ENCODE data around the gene MACROH2A2. TPM values are rescaled to one million over a fixed set of nuclear protein-coding genes. Genes with fewer than 3 reads are reported as not detected.
"Not testable (repeated sequence)": the region's sequence is repeated elsewhere in the genome, so short reads cannot be mapped to it uniquely, and the experiment has no call there.

MACROH2A2 gene
- total RNA-seq, 1 donor from 2014 or later: not detected

GRCh38 chr10:70067586-70067985 is 14.9 kb downstream of the MACROH2A2 start:
- no peak for DNase-seq (ENCODE audit: low read depth in 2 of 2)

- no peak for DNase-seq (ENCODE audit: low read depth in 2 of 2)
Measured at GRCh38 chr10:70068925-70069324, 16.3 kb downstream of the MACROH2A2 start.

GRCh38 chr10:70069346-70069745 is 16.7 kb downstream of the MACROH2A2 start:
- no peak for DNase-seq (ENCODE audit: low read depth in 2 of 2)

- no peak for DNase-seq (ENCODE audit: low read depth in 2 of 2)
Measured at GRCh38 chr10:70070834-70071233, 18.2 kb downstream of the MACROH2A2 start.

- no peak for DNase-seq (ENCODE audit: low read depth in 2 of 2)
Measured at GRCh38 chr10:70074165-70074564, 21.5 kb downstream of the MACROH2A2 start.

GRCh38 chr10:70074971-70075370 is 22.3 kb downstream of the MACROH2A2 start:
- no peak for DNase-seq (ENCODE audit: low read depth in 2 of 2)

GRCh38 chr10:70078329-70078728 is 25.7 kb downstream of the MACROH2A2 start:
- DNase-seq (ENCODE audit: low read depth in 2 of 2): no peak

GRCh38 chr10:70078937-70079336 is 26.3 kb downstream of the MACROH2A2 start:
- no peak for DNase-seq (ENCODE audit: low read depth in 2 of 2)

GRCh38 chr10:70080789-70081188 is 28.1 kb downstream of the MACROH2A2 start:
- DNase-seq (ENCODE audit: low read depth in 2 of 2): not testable (repeated sequence)

GRCh38 chr10:70084189-70084588 is 31.5 kb downstream of the MACROH2A2 start:
- no peak for DNase-seq (ENCODE audit: low read depth in 2 of 2)

GRCh38 chr10:70085975-70086613 is 33.4 kb downstream of the MACROH2A2 start:
- no peak for DNase-seq (ENCODE audit: low read depth in 2 of 2)

- no peak for DNase-seq (ENCODE audit: low read depth in 2 of 2)
Measured at GRCh38 chr10:70087616-70088307, 35.1 kb downstream of the MACROH2A2 start.

- DNase-seq (ENCODE audit: low read depth in 2 of 2): no peak
Measured at GRCh38 chr10:70088308-70088698, 35.7 kb downstream of the MACROH2A2 start.

- no peak for DNase-seq (ENCODE audit: low read depth in 2 of 2)
Measured at GRCh38 chr10:70090013-70090412, 37.4 kb downstream of the MACROH2A2 start.

GRCh38 chr10:70090951-70091350 is 38.3 kb downstream of the MACROH2A2 start:
- no peak for DNase-seq (ENCODE audit: low read depth in 2 of 2)

- no peak for DNase-seq (ENCODE audit: low read depth in 2 of 2)
Measured at GRCh38 chr10:70092389-70092718, 39.7 kb downstream of the MACROH2A2 start.

GRCh38 chr10:70093335-70093944 is 40.8 kb downstream of the MACROH2A2 start:
- no peak for DNase-seq (ENCODE audit: low read depth in 2 of 2)

- no peak for DNase-seq (ENCODE audit: low read depth in 2 of 2)
Measured at GRCh38 chr10:70094250-70094649, 41.6 kb downstream of the MACROH2A2 start.

- no peak for DNase-seq (ENCODE audit: low read depth in 2 of 2)
Measured at GRCh38 chr10:70096016-70096704, 43.5 kb downstream of the MACROH2A2 start.

- DNase-seq (ENCODE audit: low read depth in 2 of 2): no peak
Measured at GRCh38 chr10:70096705-70097420, 44.2 kb downstream of the MACROH2A2 start.

- DNase-seq (ENCODE audit: low read depth in 2 of 2): no peak
Measured at GRCh38 chr10:70097459-70097858, 44.8 kb downstream of the MACROH2A2 start.

GRCh38 chr10:70098271-70098670 is 45.6 kb downstream of the MACROH2A2 start:
- DNase-seq (ENCODE audit: low read depth in 2 of 2): no peak
